ENCODE data around the gene ARCN1.

Gene ARCN1

GRCh38 chr11:118650366-118650765 is 78.2 kb downstream of the ARCN1 start:
- H3K4me3 ChIP-seq (ENCODE audit: low read depth, low read length) = no peak overlapping the region
- no peak for DNase-seq (ENCODE audit: low read depth)

- no peak overlapping the region for H3K4me3 ChIP-seq (ENCODE audit: low read depth, low read length)
- no peak for DNase-seq (ENCODE audit: low read depth)
Measured at GRCh38 chr11:118651820-118652219, 79.6 kb downstream of the ARCN1 start.
